ENCODE data around the gene UQCRHL. TPM values are rescaled to one million over a fixed set of nuclear protein-coding genes. Genes with fewer than 3 reads are reported as not detected.

UQCRHL gene
- total and polyA plus RNA-seq, 2 donors (not counting 1 experiment from before 2014, with no cell fraction given): 0.98 to 1.8 TPM

GRCh38 chr1:15833069-15833679, 25.7 kb upstream of the UQCRHL start:
- ATAC-seq (ENCODE audit: low read depth): no peak

More at GRCh38 chr1:15833069-15833679, 25.7 kb upstream of the UQCRHL start:
- ChIA-PET POLR2A (interaction anchor here (0.5 to 9.6 kb wide), 11 partner anchors 9 to 520 kb away, joined by 3 to 221 read pairs (median 5); partner anchors contain the start of gene SPEN), CTCF (interaction anchor here (0.8 to 6.1 kb wide), 10 partner anchors 10 to 131 kb away, joined by 3 to 55 read pairs (median 4); partner anchors contain the start of gene SPEN)
- 81% methylated on average over 11 of the region's 24 CpGs for WGBS (ENCODE audit: insufficient coverage)
- Histone ChIP-seq H3K36me3 (replicated peaks in 1 of 2; ENCODE audit: control extremely low read depth in 1 of 2, control insufficient read depth in 1 of 2, extremely low read depth in 1 of 2, insufficient read depth in 2 of 2, low read length in 1 of 2) (no peaks in the 10 kb centered on the region), H3K27ac (ENCODE audit: low read length in 2 of 2) (peak overlapping the region; percentile 98 to 100), H4K20me1 (ENCODE audit: control insufficient read depth, insufficient read depth, low read length, poor library complexity, severe bottlenecking) (no peaks in the 10 kb centered on the region), H3K4me1 (ENCODE audit: control insufficient read depth in 2 of 2, insufficient read depth in 2 of 2, low read length in 2 of 2) (peaks cover 53 to 65% of the 10 kb centered on the region in 2 donors), H3K79me2 (ENCODE audit: control insufficient read depth, insufficient read depth, low read length) (peaks cover 27% of the 10 kb centered on the region), H3K9me3 (ENCODE audit: control extremely low read depth in 1 of 3, control insufficient read depth in 2 of 3, insufficient read depth in 1 of 3, low read length in 2 of 3) (peaks cover 0 to 4% (median 0%) of the 10 kb centered on the region in 3 donors), H3K27me3 (replicated peaks in 1 of 4; ENCODE audit: control extremely low read depth in 1 of 4, control insufficient read depth in 3 of 4, insufficient read depth in 4 of 4, low read length in 3 of 4) (no peaks in the 10 kb centered on the region), H3K9ac (ENCODE audit: low read length) (peak overlapping the region; percentile 97), H3K4me3 (ENCODE audit: control extremely low read depth in 1 of 5, extremely low read depth in 1 of 5, insufficient read depth in 1 of 5, low read depth in 2 of 5, low read length in 4 of 5) (peak overlapping the region; percentile 84 to 100 (median 97)), H2AFZ (ENCODE audit: insufficient read depth, low read depth, low read length, poor library complexity, severe bottlenecking) (no peak overlapping the region), H3K4me2 (replicated peaks; ENCODE audit: low read depth, low read length, poor library complexity, severe bottlenecking) (peak overlapping the region; percentile 97)
- Mint-ChIP-seq H3K4me3 (peak overlapping the region; percentile 71), H3K27me3 (no peaks in the 10 kb centered on the region), H3K27ac (peak overlapping the region; percentile 53), H3K4me1 (peaks cover 58% of the 10 kb centered on the region), H3K9me3 (ENCODE audit: insufficient read depth) (no peaks in the 10 kb centered on the region)
- intact Hi-C loops (cut with micrococcal nuclease): no loop called here
- DNase-seq: no peak
- TF ChIP-seq EZH2 (IDR thresholded peaks at IDR 0.05; ENCODE audit: borderline replicate concordance, insufficient read depth, low read depth, low read length, poor library complexity, severe bottlenecking): no peak
- no peak for TF ChIP-seq CTCF (IDR thresholded peaks at IDR 0.05)
